HL-60 (cell line): Measurements from ENCODE around the gene ATXN7.

Source experiments
- CTCF ChIP-seq: IDR thresholded peaks from one replicate; pipeline ENCODE4 v1.5.1; 2011; ENCODE audit warnings: low read length, control low read depth, inconsistent platforms; ENCODE audit not compliant: insufficient read depth
- POLR2AphosphoS5 ChIP-seq: IDR thresholded peaks from 2 replicates; pipeline ENCODE4 v1.6.1; 2012; ENCODE audit warnings: low read depth

GRCh38 chr3:63896332-63897030 is 32.8 kb downstream of the ATXN7 start:
- TF ChIP-seq POLR2AphosphoS5: no peak
- no peak for TF ChIP-seq CTCF
